ENCODE results near the gene PLCL1. TPM values are rescaled to one million over a fixed set of nuclear protein-coding genes. Genes with fewer than 3 reads are reported as not detected.

The PLCL1 gene
- total RNA-seq, 2 donors from 2014 or later = 25.6 to 26.2 TPM

GRCh38 chr2:197996583-197996982 lies 192.2 kb downstream of the PLCL1 start:
- TF ChIP-seq CTCF (IDR thresholded peaks at IDR 0.05) = no peak
- Histone ChIP-seq H3K9me3 (no peaks in the 10 kb centered on the region), H3K27me3 (replicated peaks; ENCODE audit: insufficient read depth) (no peaks in the 10 kb centered on the region), H3K4me1 (ENCODE audit: control insufficient read depth in 1 of 2, low read depth in 2 of 2) (peaks cover 0 to 30% of the 10 kb centered on the region in 2 donors), H3K36me3 (no peaks in the 10 kb centered on the region), H3K4me3 (no peak overlapping the region), H3K27ac (no peak overlapping the region)
- DNase-seq (ENCODE audit: low spot score) (no peak), ATAC-seq (ENCODE audit: insufficient number of reproducible peaks, low FRiP score, low read depth) (no peak)

- DNase-seq (ENCODE audit: low spot score) = no peak
- no peak overlapping the region for H3K27ac ChIP-seq
- no peaks in the 10 kb centered on the region for H3K36me3 ChIP-seq
- no peak for ATAC-seq (ENCODE audit: insufficient number of reproducible peaks, low FRiP score, low read depth)
- H3K4me1 ChIP-seq (ENCODE audit: control insufficient read depth in 1 of 2, low read depth in 2 of 2) = peaks cover 0 to 30% of the 10 kb centered on the region in 2 donors
- no peak overlapping the region for H3K4me3 ChIP-seq
- no peak for TF ChIP-seq CTCF (IDR thresholded peaks at IDR 0.05)
- H3K9me3 ChIP-seq = no peaks in the 10 kb centered on the region
- no peaks in the 10 kb centered on the region for H3K27me3 ChIP-seq (replicated peaks; ENCODE audit: insufficient read depth)
Measured at GRCh38 chr2:197997083-197997541, 192.7 kb downstream of the PLCL1 start.

- Histone ChIP-seq H3K36me3 (no peaks in the 10 kb centered on the region), H3K27ac (no peak overlapping the region), H3K9me3 (no peaks in the 10 kb centered on the region), H3K27me3 (replicated peaks; ENCODE audit: insufficient read depth) (no peaks in the 10 kb centered on the region), H3K4me1 (ENCODE audit: control insufficient read depth in 1 of 2, low read depth in 2 of 2) (peaks cover 0 to 32% of the 10 kb centered on the region in 2 donors), H3K4me3 (no peak overlapping the region)
- TF ChIP-seq CTCF (IDR thresholded peaks at IDR 0.05) = no peak
- ATAC-seq (ENCODE audit: insufficient number of reproducible peaks, low FRiP score, low read depth) (no peak), DNase-seq (ENCODE audit: low spot score) (no peak)
Measured at GRCh38 chr2:197998702-197999101, 194.3 kb downstream of the PLCL1 start.

- no peak overlapping the region for H3K4me3 ChIP-seq
- no peak for ATAC-seq (ENCODE audit: insufficient number of reproducible peaks, low FRiP score, low read depth)
- no peak overlapping the region for H3K27ac ChIP-seq
- no peak for DNase-seq (ENCODE audit: low spot score)
- TF ChIP-seq CTCF (IDR thresholded peaks at IDR 0.05) = no peak
- no peaks in the 10 kb centered on the region for H3K9me3 ChIP-seq
- no peaks in the 10 kb centered on the region for H3K27me3 ChIP-seq (replicated peaks; ENCODE audit: insufficient read depth)
- H3K4me1 ChIP-seq (ENCODE audit: control insufficient read depth in 1 of 2, low read depth in 2 of 2) = peaks cover 7 to 40% of the 10 kb centered on the region in 2 donors
- no peaks in the 10 kb centered on the region for H3K36me3 ChIP-seq
Measured at GRCh38 chr2:198000417-198000816, 196.0 kb downstream of the PLCL1 start.

- Histone ChIP-seq H3K27me3 (replicated peaks; ENCODE audit: insufficient read depth) (no peaks in the 10 kb centered on the region), H3K27ac (no peak overlapping the region), H3K4me1 (ENCODE audit: control insufficient read depth in 1 of 2, low read depth in 2 of 2) (peaks cover 7 to 40% of the 10 kb centered on the region in 2 donors), H3K4me3 (no peak overlapping the region), H3K9me3 (no peaks in the 10 kb centered on the region), H3K36me3 (no peaks in the 10 kb centered on the region)
- ATAC-seq (ENCODE audit: insufficient number of reproducible peaks, low FRiP score, low read depth) = no peak
- no peak for DNase-seq (ENCODE audit: low spot score)
- TF ChIP-seq CTCF (IDR thresholded peaks at IDR 0.05) = no peak
Measured at GRCh38 chr2:198004173-198004572, 199.8 kb downstream of the PLCL1 start.
